GM08714 (cell line): ENCODE data around the gene PKP3.
"Not testable (repeated sequence)": the region's sequence is repeated elsewhere in the genome, so short reads cannot be mapped to it uniquely, and the experiment has no call there.

Experiments
- H3K4me3 ChIP-seq: fragments of 200-500 bp; sonication (Bioruptor generic); 2 replicates; pipeline ENCODE4 v1.5.1; 2014; ENCODE audit warnings: mild to moderate bottlenecking, low read length, inconsistent platforms
- ZNF274 ChIP-seq: IDR thresholded peaks from 2 replicates; pipeline ENCODE4 v1.6.1; 2012; ENCODE audit warnings: mild to moderate bottlenecking, low read depth, low read length

PKP3 gene

GRCh38 chr11:403761-404431, 9.9 kb downstream of the PKP3 start:
- TF ChIP-seq ZNF274 = no peak
- no peak overlapping the region for H3K4me3 ChIP-seq

GRCh38 chr11:404551-405264, 10.7 kb downstream of the PKP3 start:
- no peak overlapping the region for H3K4me3 ChIP-seq
- no peak for TF ChIP-seq ZNF274

- no peak overlapping the region for H3K4me3 ChIP-seq
- no peak for TF ChIP-seq ZNF274
Observed at GRCh38 chr11:405323-405953, 11.4 kb downstream of the PKP3 start.

DNA sequence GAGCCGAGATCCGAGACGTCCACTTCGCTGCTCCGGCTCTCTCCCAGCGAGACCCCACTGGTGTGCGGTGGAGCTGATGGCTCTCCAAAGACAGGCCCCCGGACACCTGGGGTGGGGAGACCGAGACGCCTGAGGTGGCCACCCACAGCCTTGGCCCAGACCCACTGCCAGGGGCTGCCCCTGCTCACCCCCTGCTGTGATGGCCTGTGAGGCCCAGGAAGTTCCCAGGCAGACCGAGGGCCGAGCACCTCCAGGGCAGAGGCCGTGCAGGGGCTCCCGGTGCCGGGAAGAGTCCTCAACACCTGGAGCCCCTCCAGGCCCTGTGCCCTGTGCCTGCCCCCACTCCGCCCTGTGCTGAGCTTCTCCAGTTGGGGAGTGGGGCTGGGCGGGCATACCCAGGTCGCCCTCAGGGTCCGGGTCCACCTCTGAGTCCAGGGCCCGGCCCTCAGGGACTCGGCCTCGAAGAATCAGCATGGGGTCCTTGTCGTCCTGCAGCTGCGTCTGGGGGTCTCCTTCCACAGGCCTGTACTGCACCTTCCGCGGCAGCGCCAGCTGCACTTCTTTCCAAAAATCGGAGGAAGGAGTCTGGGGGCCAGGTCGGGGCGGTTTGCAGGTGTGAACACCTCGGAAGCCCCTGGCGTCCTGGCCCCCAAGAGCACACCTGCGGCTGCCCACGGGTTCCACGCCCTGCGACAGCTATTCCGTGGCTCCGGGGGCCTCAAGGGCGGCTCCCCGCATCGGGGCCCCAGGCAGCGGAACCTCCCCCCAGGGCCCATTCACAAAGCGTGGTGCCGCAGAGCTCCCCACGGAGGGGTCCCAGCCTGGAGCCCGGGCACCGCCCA, 12.2 kb downstream of the PKP3 start:
- peak overlapping the region; percentile 47; the same call in 1 of the 2 replicates for H3K4me3 ChIP-seq
- TF ChIP-seq ZNF274 = no peak

GRCh38 chr11:406796-407650, 13.0 kb downstream of the PKP3 start:
- peak overlapping the region; percentile 47; the same call in 1 of the 2 replicates for H3K4me3 ChIP-seq
- no peak for TF ChIP-seq ZNF274

DNA sequence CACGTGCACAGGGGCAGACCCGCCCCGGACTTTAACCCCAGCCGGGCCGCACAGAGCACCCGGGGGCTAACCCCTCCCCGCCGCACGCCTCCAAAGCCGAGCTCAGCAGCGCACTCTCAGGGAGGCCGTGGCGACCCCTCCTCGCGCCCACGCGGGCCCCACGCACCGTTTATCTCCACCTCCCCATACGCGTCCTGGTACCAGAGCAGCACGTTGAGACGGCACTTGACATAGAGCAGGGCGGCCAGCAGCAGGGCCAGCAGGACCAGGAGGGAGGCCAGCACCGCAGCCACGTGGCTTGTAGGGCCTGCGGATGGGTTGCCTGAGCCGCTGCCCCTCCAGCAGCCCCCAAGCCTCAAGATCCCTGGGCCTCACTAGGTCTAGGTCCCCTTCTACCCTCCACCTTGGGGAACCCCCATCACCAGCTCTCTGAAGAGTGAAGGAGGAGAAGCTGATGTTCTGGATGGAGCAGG, 13.7 kb downstream of the PKP3 start:
- H3K4me3 ChIP-seq = no peak overlapping the region
- no peak for TF ChIP-seq ZNF274

DNA sequence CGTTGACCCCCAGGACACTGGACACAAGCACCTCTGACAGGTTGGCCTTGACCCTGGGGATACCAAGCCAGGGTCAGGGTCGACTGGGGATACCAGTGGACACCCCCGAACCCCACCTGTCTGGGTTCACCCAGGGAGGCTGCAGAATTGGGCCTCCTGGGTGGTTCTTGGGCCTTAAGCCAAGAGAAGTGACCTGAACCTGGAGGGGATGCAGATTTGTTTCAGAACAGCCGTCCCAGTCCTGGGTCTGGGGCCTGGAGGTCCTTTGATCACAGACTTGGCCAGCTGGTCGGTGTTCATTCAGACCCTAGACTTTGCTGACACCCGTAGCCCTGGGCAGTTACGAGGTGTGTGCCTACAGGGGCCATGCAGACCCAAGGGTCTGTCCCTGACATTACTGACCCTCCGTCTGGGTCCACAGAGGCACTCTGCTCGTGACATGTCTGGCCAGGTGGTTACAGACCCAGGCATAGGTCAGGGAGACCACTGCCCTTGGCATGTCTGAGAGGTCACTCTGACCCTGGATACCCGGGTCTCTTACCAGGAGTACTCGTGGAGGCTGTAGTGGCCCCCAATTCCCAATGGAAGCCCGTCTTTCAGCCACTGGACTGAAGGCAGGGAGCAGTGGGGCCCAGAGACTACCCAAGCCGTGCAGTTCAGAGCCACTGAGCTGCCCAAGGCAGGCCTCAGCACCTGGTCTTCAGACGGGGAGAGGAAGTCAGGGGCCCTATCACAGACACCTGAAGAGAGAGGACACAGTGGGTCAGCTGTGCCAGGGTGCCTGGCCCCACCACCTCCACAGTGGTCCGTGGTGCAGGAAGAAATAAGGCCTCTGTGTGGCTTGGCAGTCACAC, 14.4 kb downstream of the PKP3 start:
- no peak for TF ChIP-seq ZNF274
- H3K4me3 ChIP-seq = no peak overlapping the region

GRCh38 chr11:409008-409599, 15.1 kb downstream of the PKP3 start:
- H3K4me3 ChIP-seq = no peak overlapping the region
- TF ChIP-seq ZNF274 = no peak

- TF ChIP-seq ZNF274 = no peak
- no peak overlapping the region for H3K4me3 ChIP-seq
Observed at GRCh38 chr11:409600-410483, 15.8 kb downstream of the PKP3 start.

DNA sequence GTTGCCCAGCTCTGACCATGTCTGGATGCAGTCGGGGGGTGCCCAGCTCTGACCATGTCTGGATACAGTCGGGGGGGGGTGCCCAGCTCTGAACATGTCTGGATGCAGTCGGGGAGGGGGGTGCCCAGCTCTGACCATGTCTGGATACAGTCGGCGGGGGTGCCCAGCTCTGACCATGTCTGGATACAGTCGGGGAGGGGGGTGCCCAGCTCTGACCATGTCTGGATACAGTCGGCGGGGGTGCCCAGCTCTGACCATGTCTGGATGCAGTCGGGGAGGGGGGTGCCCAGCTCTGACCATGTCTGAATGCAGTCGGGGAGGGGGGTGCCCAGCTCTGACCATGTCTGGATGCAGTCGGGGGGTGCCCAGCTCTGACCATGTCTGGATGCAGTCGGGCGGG, 16.7 kb downstream of the PKP3 start:
- H3K4me3 ChIP-seq = not testable (repeated sequence)

- H3K4me3 ChIP-seq = not testable (repeated sequence)
Observed at GRCh38 chr11:411520-411919, 17.5 kb downstream of the PKP3 start.
